ENCODE data around the gene MMRN2. TPM values are rescaled to one million over a fixed set of nuclear protein-coding genes. Genes with fewer than 3 reads are reported as not detected.

MMRN2 gene
- total RNA-seq, 2 donors from 2014 or later: 57.0 to 81.3 TPM

- Histone ChIP-seq H3K27ac (no peak overlapping the region), H3K36me3 (peaks cover 38% of the 10 kb centered on the region), H3K4me1 (no peaks in the 10 kb centered on the region), H3K9me3 (no peaks in the 10 kb centered on the region), H3K27me3 (no peaks in the 10 kb centered on the region), H3K4me3 (no peak overlapping the region)
- no peak for DNase-seq (ENCODE audit: low spot score)
- TF ChIP-seq, protein P1, sequence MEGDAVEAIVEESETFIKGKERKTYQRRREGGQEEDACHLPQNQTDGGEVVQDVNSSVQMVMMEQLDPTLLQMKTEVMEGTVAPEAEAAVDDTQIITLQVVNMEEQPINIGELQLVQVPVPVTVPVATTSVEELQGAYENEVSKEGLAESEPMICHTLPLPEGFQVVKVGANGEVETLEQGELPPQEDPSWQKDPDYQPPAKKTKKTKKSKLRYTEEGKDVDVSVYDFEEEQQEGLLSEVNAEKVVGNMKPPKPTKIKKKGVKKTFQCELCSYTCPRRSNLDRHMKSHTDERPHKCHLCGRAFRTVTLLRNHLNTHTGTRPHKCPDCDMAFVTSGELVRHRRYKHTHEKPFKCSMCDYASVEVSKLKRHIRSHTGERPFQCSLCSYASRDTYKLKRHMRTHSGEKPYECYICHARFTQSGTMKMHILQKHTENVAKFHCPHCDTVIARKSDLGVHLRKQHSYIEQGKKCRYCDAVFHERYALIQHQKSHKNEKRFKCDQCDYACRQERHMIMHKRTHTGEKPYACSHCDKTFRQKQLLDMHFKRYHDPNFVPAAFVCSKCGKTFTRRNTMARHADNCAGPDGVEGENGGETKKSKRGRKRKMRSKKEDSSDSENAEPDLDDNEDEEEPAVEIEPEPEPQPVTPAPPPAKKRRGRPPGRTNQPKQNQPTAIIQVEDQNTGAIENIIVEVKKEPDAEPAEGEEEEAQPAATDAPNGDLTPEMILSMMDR (IDR thresholded peaks at IDR 0.05): no peak
Measured at GRCh38 chr10:86914734-86915133, 42.7 kb downstream of the MMRN2 start.

DNA sequence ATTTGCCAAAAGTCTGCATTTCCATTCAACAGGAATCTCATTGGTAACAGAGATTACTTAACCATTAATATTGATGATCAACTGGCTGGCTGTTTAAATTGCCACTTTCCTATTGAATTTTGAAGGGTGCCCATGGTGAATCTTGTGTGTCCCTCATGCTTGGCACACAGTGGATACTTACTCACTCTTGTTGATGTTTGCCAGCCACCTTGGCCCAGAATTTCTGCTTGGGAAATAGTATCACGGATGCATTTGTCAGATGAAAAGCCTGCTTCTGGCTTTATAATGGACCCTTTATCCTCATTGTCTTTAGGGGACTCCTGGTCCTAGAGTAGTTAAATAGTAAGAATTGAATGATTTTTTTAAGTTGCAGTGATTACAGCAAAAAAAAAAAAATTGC, 52.0 kb downstream of the MMRN2 start:
- TF ChIP-seq, protein P1 (IDR thresholded peaks at IDR 0.05): no peak
- Histone ChIP-seq H3K4me3 (no peak overlapping the region), H3K9me3 (no peaks in the 10 kb centered on the region), H3K4me1 (peaks cover 0 to 5% of the 10 kb centered on the region in 2 donors), H3K36me3 (peaks cover 5% of the 10 kb centered on the region), H3K27ac (no peak overlapping the region), H3K27me3 (no peaks in the 10 kb centered on the region)
- DNase-seq (ENCODE audit: low spot score): no peak

DNA sequence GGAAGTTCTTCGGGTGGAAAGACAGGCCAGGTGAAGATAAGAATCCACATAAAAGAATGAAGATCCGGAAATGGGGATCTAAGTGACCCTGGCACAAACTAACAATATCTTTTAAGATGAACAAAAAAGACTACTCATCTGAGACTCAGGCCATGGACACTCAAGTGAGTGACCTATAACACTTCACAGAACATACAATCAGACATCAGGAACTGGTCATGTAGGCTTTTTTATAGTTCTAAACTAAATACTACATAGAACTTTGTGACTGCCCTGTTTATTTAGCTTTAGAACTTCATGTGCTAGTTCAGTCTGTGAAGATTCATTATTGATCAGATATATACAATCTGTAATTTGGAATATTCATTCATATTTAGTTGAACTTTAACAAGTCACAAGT, 52.8 kb downstream of the MMRN2 start:
- Histone ChIP-seq H3K27me3 (no peaks in the 10 kb centered on the region), H3K36me3 (peaks cover 5% of the 10 kb centered on the region), H3K4me1 (peaks cover 0 to 5% of the 10 kb centered on the region in 2 donors), H3K4me3 (no peak overlapping the region), H3K27ac (no peak overlapping the region), H3K9me3 (no peaks in the 10 kb centered on the region)
- DNase-seq (ENCODE audit: low spot score): no peak
- TF ChIP-seq, protein P1 (IDR thresholded peaks at IDR 0.05): no peak

- H3K27ac ChIP-seq: peak overlapping the region; percentile 56 to 79
- peak; percentile 90 for DNase-seq (ENCODE audit: low spot score)
- no peaks in the 10 kb centered on the region for H3K9me3 ChIP-seq
- H3K27me3 ChIP-seq: no peaks in the 10 kb centered on the region
- no peak overlapping the region for H3K4me3 ChIP-seq
- H3K4me1 ChIP-seq: peaks cover 0 to 11% of the 10 kb centered on the region in 2 donors
- TF ChIP-seq, protein P1 (IDR thresholded peaks at IDR 0.05): no peak
- H3K36me3 ChIP-seq: peaks cover 5% of the 10 kb centered on the region
Measured at GRCh38 chr10:86900955-86901354, 56.5 kb downstream of the MMRN2 start.

DNA sequence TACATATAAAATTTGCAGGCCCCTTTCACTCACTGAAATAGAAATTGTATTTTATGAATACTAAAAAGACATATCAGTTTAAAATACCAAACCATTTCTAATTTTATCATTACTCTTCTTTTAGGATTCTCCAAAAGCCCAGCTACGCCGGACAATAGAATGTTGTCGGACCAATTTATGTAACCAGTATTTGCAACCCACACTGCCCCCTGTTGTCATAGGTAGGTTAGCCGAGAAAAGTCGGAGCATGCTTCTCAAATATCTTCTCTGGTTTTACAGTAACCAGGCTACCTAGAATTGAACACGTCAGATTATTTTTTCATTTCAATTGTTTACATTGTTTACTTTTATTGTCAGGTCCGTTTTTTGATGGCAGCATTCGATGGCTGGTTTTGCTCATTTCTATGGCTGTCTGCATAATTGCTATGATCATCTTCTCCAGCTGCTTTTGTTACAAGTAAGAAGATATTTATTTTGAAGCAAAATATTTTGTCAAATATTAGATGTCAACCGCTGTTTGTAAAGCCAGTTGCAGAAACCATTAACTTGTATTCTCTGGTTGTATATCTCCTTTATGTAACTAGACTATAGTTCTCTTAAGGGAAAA, 57.6 kb downstream of the MMRN2 start:
- H3K36me3 ChIP-seq: peaks cover 5% of the 10 kb centered on the region
- DNase-seq (ENCODE audit: low spot score): peak; percentile 75
- no peaks in the 10 kb centered on the region for H3K9me3 ChIP-seq
- no peaks in the 10 kb centered on the region for H3K27me3 ChIP-seq
- H3K27ac ChIP-seq: peak overlapping the region in 1 of 2 donors; percentile 42
- H3K4me1 ChIP-seq: peaks cover 0 to 11% of the 10 kb centered on the region in 2 donors
- no peak overlapping the region for H3K4me3 ChIP-seq
- TF ChIP-seq, protein P1 (IDR thresholded peaks at IDR 0.05): peak; percentile 45 to 80

DNA sequence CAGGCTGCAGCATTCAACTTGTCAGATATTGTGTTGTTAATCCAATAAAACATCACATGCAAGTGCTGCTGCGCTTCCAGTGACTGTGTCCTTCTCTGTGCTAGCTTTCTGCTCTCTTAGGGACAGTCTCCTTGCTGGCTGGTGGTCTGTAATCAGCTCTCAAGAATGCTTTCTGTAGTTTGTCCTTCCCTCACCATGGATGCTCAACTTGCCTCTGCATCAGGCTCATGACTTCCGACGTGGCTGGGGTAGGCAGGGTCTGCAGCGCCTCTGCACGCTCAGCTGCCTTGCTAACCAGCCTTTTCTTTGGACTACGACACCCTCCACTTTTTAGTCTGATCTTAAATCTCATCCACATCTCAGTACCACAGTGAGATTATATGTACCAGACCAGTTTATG, 58.3 kb downstream of the MMRN2 start:
- Histone ChIP-seq H3K4me1 (peaks cover 0 to 11% of the 10 kb centered on the region in 2 donors), H3K4me3 (no peak overlapping the region), H3K9me3 (no peaks in the 10 kb centered on the region), H3K27ac (peak overlapping the region in 1 of 2 donors; percentile 42), H3K36me3 (peaks cover 5% of the 10 kb centered on the region), H3K27me3 (no peaks in the 10 kb centered on the region)
- TF ChIP-seq, protein P1 (IDR thresholded peaks at IDR 0.05): no peak
- DNase-seq (ENCODE audit: low spot score): no peak

All from right atrium auricular region (tissue), 2 donors.